Cardiac septum (tissue), 1 donor: ENCODE results near the gene LTBP3. TPM values are rescaled to one million over a fixed set of nuclear protein-coding genes. Genes with fewer than 3 reads are reported as not detected.

ENCODE experiments used
- DNase-seq: peaks from one replicate; pipeline ENCODE4 v3.0.0-alpha.2; 2020; ENCODE audit warnings: low spot score
- intact Hi-C: fragments of 100-400 bp; cut with DNase I; formaldehyde crosslinking; loops from one replicate; pipeline ENCODE4 v1.14.0; 2022
- long read RNA-seq: library from polyadenylated mRNA; unstranded; transcript quantifications from one replicate; pipeline ENCODE4 v2.0.0, GENCODE V29; 2021
- total RNA-seq: library from RNA; stranded (reverse); fragmentation: NEBNext Ultra II Directional; extraction: Animal tissue kit (Norgen Biotek cat#: 25700); gene quantifications from one replicate; pipeline ENCODE4 v1.2.1, GENCODE V29; 2021
- donor health status: DM: no; HTN: no; CAD: no.

Gene LTBP3
- 148 TPM for total RNA-seq
- long read RNA-seq, transcript LTBP3-212 (12 exons, 1,997 nt) = minor isoform, 11 of 230 reads
- long read RNA-seq, transcript LTBP3-221 (17 exons, 3,327 nt) = major isoform, 14 of 230 reads
- long read RNA-seq, partial matches to known transcripts = 190 of 230 reads
- long read RNA-seq, other reads (novel, unspliced or antisense) = 11 of 230 reads

- intact Hi-C loops = loop anchor here (2.0 kb wide), 1 partner anchor 15 kb away; the partner anchor contains the start of gene FAM89B
- DNase-seq = peak; percentile 84
These were observed at the start of gene LTBP3 for GRCh38 chr11:65558002-65558929. TSS of gene LTBP3 (minus strand) at chr11:65558359. CDS start at chr11:65557959, 400 bp downstream.

GRCh38 chr11:65606876-65607613, 48.9 kb upstream of the LTBP3 start:
- peak; percentile 95 for DNase-seq
- intact Hi-C loops = no loop called here

GRCh38 chr11:65604258-65604657, 46.1 kb upstream of the LTBP3 start:
- DNase-seq = no peak
- intact Hi-C loops = no loop called here

GRCh38 chr11:65599955-65600246, 41.7 kb upstream of the LTBP3 start:
- no peak for DNase-seq
- intact Hi-C loops = no loop called here

- DNase-seq = no peak
- intact Hi-C loops = no loop called here
These were observed 41.2 kb upstream of the LTBP3 start for GRCh38 chr11:65599216-65599954.

- intact Hi-C loops = no loop called here
- DNase-seq = no peak
These were observed 40.1 kb upstream of the LTBP3 start for GRCh38 chr11:65598258-65598699.

GRCh38 chr11:65596520-65596919, 38.4 kb upstream of the LTBP3 start:
- no peak for DNase-seq
- intact Hi-C loops = no loop called here

- intact Hi-C loops = no loop called here
- no peak for DNase-seq
These were observed 37.6 kb upstream of the LTBP3 start, which contains the start of gene KCNK7 for GRCh38 chr11:65595543-65596281. TSS of gene KCNK7 (minus strand) at chr11:65595800. CDS start at chr11:65595772, 28 bp downstream.

GRCh38 chr11:65595131-65595530, 37.0 kb upstream of the LTBP3 start:
- DNase-seq = no peak
- intact Hi-C loops = no loop called here

GRCh38 chr11:65593518-65594414, 35.6 kb upstream of the LTBP3 start:
- intact Hi-C loops = no loop called here
- no peak for DNase-seq

GRCh38 chr11:65592858-65593517, 34.8 kb upstream of the LTBP3 start:
- intact Hi-C loops = no loop called here
- DNase-seq = no peak

GRCh38 chr11:65591939-65592857, 34.0 kb upstream of the LTBP3 start:
- intact Hi-C loops = no loop called here
- no peak for DNase-seq

GRCh38 chr11:65590240-65590738, 32.1 kb upstream of the LTBP3 start:
- intact Hi-C loops = no loop called here
- no peak for DNase-seq

GRCh38 chr11:65589444-65590239, 31.5 kb upstream of the LTBP3 start:
- intact Hi-C loops = loop anchor here (2.0 to 5.0 kb wide), 2 partner anchors 15 to 47 kb away; no protein-coding TSS in a partner anchor
- no peak for DNase-seq
